Smooth muscle cell (in vitro differentiated cells): ENCODE data around the gene TP73. TPM values are rescaled to one million over a fixed set of nuclear protein-coding genes. Genes with fewer than 3 reads are reported as not detected.

Source experiments
- DNase-seq: peaks from one replicate; lab custom pipeline; 2025; ENCODE audit not compliant: unreplicated experiment; lab: John Stamatoyannopoulos, UW
- H2AFZ ChIP-seq: fragments of 200-600 bp; sonication (generic); 2 replicates; pipeline ENCODE4 v1.6.0; 2016; ENCODE audit warnings: antibody characterized with exemption, low read depth, mild to moderate bottlenecking
- H3F3A ChIP-seq: fragments of 200-600 bp; sonication (generic); 2 replicates; pipeline ENCODE4 v1.6.0; 2017; ENCODE audit warnings: antibody characterized with exemption, low read depth
- H3K27ac ChIP-seq: fragments of 200-600 bp; sonication (generic); 2 replicates; pipeline ENCODE4 v1.5.1; 2016; ENCODE audit warnings: low read depth, mild to moderate bottlenecking
- H3K27me3 ChIP-seq: fragments of 200-600 bp; sonication (generic); 2 replicates; pipeline ENCODE4 v1.6.1; 2016; ENCODE audit warnings: low read depth, mild to moderate bottlenecking
- H3K36me3 ChIP-seq: fragments of 200-600 bp; sonication (generic); 2 replicates; pipeline ENCODE4 v1.5.1; 2016; ENCODE audit warnings: low read depth
- H3K4me1 ChIP-seq: fragments of 200-600 bp; sonication (generic); 2 replicates; pipeline ENCODE4 v1.5.1; 2016; ENCODE audit warnings: low read depth
- H3K4me2 ChIP-seq: fragments of 200-600 bp; sonication (generic); 2 replicates; pipeline ENCODE4 v1.6.0; 2016; ENCODE audit warnings: mild to moderate bottlenecking
- H3K4me3 ChIP-seq: fragments of 200-600 bp; sonication (generic); 2 replicates; pipeline ENCODE4 v1.5.1; 2016; ENCODE audit warnings: mild to moderate bottlenecking
- H3K79me2 ChIP-seq: fragments of 200-600 bp; sonication (generic); 2 replicates; pipeline ENCODE4 v1.6.0; 2016; ENCODE audit warnings: low read depth, mild to moderate bottlenecking
- H3K9ac ChIP-seq: fragments of 200-600 bp; sonication (generic); 2 replicates; pipeline ENCODE4 v1.6.0; 2016; ENCODE audit warnings: low read depth
- H3K9me3 ChIP-seq: fragments of 200-600 bp; sonication (generic); replicated peaks from 2 replicates; pipeline ENCODE4 v1.5.1; 2016; ENCODE audit warnings: low read depth
- H4K20me1 ChIP-seq: fragments of 200-600 bp; sonication (generic); 2 replicates; pipeline ENCODE4 v1.6.0; 2016; ENCODE audit warnings: low read depth
- CTCF ChIP-seq: fragments of 200-600 bp; sonication (generic); IDR thresholded peaks from 2 replicates; pipeline ENCODE4 v1.5.1; 2017; ENCODE audit warnings: borderline replicate concordance, mild to moderate bottlenecking, antibody characterized with exemption; ENCODE audit not compliant: insufficient read depth, poor library complexity, severe bottlenecking
- WGBS: methylation state at CpG from one replicate; pipeline ENCODE4 v1.1.7; 2016; ENCODE audit warnings: low lambda C conversion rate; 5-methylcytosine and 5-hydroxymethylcytosine counted together
- polyA plus RNA-seq: library from polyadenylated mRNA; unstranded; fragments of >200 nt; fragmentation: Nextera tagmentation; extraction: Ambion mirVana; gene quantifications from 2 replicates; pipeline ENCODE4 v1.2.1, GENCODE V29; 2016
- total RNA-seq: library from RNA; depleted of rRNA; stranded (reverse); fragments of >200 nt; gene quantifications from 2 replicates; pipeline ENCODE4 v1.2.3, GENCODE V29; 2014

Gene TP73
- total and polyA plus RNA-seq, 2 experiments from 2014 or later: 0.22 TPM; not detected in 1

GRCh38 chr1:3717715-3718601 lies 65.6 kb downstream of the TP73 start:
- Histone ChIP-seq H3K4me2 (no peak overlapping the region), H3K36me3 (no peaks in the 10 kb centered on the region), H3K4me1 (no peaks in the 10 kb centered on the region), H3K79me2 (no peaks in the 10 kb centered on the region), H3K27me3 (no peaks in the 10 kb centered on the region), H3F3A (no peaks in the 10 kb centered on the region), H4K20me1 (no peaks in the 10 kb centered on the region), H2AFZ (no peak overlapping the region), H3K9me3 (no peaks in the 10 kb centered on the region), H3K4me3 (no peak overlapping the region), H3K27ac (no peak overlapping the region), H3K9ac (no peak overlapping the region)
- WGBS: 29% methylated on average over 33 of the region's 40 CpGs
- DNase-seq: peak; percentile 21
- TF ChIP-seq CTCF: no peak

DNA sequence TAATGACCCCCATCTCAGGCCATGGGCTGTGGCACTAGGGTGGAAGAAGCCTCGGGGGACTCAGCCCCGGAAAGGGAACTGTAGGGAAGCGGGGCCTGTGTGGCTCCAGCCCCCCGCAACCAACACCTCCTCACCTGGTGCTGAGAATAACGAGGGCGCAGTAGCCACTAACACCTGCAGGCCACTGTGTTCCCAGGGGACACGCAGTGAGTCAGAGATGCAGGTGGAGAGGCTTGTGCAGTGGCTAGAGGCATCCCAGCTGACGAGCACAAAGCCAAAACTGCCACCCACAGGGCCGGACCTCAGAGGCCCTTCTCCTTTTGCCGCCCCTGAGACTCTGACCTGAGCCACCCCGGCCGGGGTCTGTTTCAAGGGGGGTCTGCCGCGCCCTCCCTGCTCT lies 66.4 kb downstream of the TP73 start:
- H3K9ac ChIP-seq: no peak overlapping the region
- no peaks in the 10 kb centered on the region for H3K9me3 ChIP-seq
- no peaks in the 10 kb centered on the region for H3F3A ChIP-seq
- no peaks in the 10 kb centered on the region for H3K27me3 ChIP-seq
- H3K36me3 ChIP-seq: no peaks in the 10 kb centered on the region
- H2AFZ ChIP-seq: no peak overlapping the region
- H3K4me1 ChIP-seq: no peaks in the 10 kb centered on the region
- no peaks in the 10 kb centered on the region for H4K20me1 ChIP-seq
- no peak for DNase-seq
- H3K79me2 ChIP-seq: no peaks in the 10 kb centered on the region
- WGBS: 90% methylated on average over 14 of the region's 14 CpGs
- no peak overlapping the region for H3K4me2 ChIP-seq
- TF ChIP-seq CTCF: no peak
- no peak overlapping the region for H3K4me3 ChIP-seq
- H3K27ac ChIP-seq: no peak overlapping the region

GRCh38 chr1:3721955-3722465 lies 69.7 kb downstream of the TP73 start:
- no peak for TF ChIP-seq CTCF
- Histone ChIP-seq H3F3A (no peaks in the 10 kb centered on the region), H3K4me3 (no peak overlapping the region), H3K27me3 (no peaks in the 10 kb centered on the region), H2AFZ (no peak overlapping the region), H3K9me3 (no peaks in the 10 kb centered on the region), H4K20me1 (no peaks in the 10 kb centered on the region), H3K79me2 (no peaks in the 10 kb centered on the region), H3K36me3 (no peaks in the 10 kb centered on the region), H3K27ac (no peak overlapping the region), H3K4me1 (no peaks in the 10 kb centered on the region), H3K4me2 (no peak overlapping the region), H3K9ac (no peak overlapping the region)
- DNase-seq: no peak
- WGBS: 76% methylated on average over 17 of the region's 20 CpGs

DNA sequence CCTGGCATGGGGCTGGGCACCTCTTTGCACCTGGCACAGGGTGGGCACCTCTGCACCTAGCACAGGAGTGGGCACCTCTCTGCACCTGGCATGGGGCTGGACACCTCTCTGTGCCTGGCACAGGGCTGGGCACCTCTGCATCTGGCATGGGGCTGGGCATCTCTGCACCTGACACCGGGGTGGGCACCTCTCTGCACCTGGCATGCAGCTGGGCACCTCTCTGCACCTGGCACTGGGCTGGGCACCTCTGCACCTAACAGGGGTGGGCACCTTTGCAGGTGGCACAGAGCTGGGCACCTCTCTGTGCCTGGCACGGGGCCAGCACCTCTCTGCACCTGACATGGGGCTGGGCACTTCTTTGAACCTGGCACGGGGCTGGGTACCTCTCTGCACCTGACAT lies 70.5 kb downstream of the TP73 start:
- no peak for TF ChIP-seq CTCF
- H3K79me2 ChIP-seq: no peaks in the 10 kb centered on the region
- 91% methylated on average over 3 of the region's 3 CpGs for WGBS
- H4K20me1 ChIP-seq: no peaks in the 10 kb centered on the region
- no peaks in the 10 kb centered on the region for H3K9me3 ChIP-seq
- no peak overlapping the region for H3K9ac ChIP-seq
- H3K4me3 ChIP-seq: no peak overlapping the region
- no peak for DNase-seq
- no peaks in the 10 kb centered on the region for H3F3A ChIP-seq
- H3K36me3 ChIP-seq: no peaks in the 10 kb centered on the region
- no peaks in the 10 kb centered on the region for H3K27me3 ChIP-seq
- H2AFZ ChIP-seq: no peak overlapping the region
- no peak overlapping the region for H3K27ac ChIP-seq
- no peaks in the 10 kb centered on the region for H3K4me1 ChIP-seq
- no peak overlapping the region for H3K4me2 ChIP-seq
